IPS-18a (cell line): ENCODE results near the gene MYZAP.

Experiments used
- H3K27ac ChIP-seq: one replicate; pipeline ENCODE4 v1.5.1; 2013; ENCODE audit warnings: low read length
- H3K27me3 ChIP-seq: one replicate; pipeline ENCODE4 v1.6.1; 2013; ENCODE audit warnings: mild to moderate bottlenecking, low read length; ENCODE audit not compliant: control insufficient read depth, insufficient read depth
- H3K36me3 ChIP-seq: one replicate; pipeline ENCODE4 v1.6.1; 2013; ENCODE audit warnings: low read depth, low read length; ENCODE audit not compliant: control insufficient read depth
- H3K4me1 ChIP-seq: one replicate; pipeline ENCODE4 v1.6.1; 2013; ENCODE audit warnings: low read depth, low read length; ENCODE audit not compliant: control insufficient read depth
- H3K4me3 ChIP-seq: one replicate; pipeline ENCODE4 v1.5.1; 2013; ENCODE audit warnings: low read length
- H3K9ac ChIP-seq: one replicate; pipeline ENCODE4 v1.6.1; 2013; ENCODE audit warnings: mild to moderate bottlenecking, low read length, moderate library complexity
- H3K9me3 ChIP-seq: one replicate; pipeline ENCODE4 v1.6.1; 2013; ENCODE audit warnings: low read depth, low read length; ENCODE audit not compliant: control insufficient read depth

Gene MYZAP

GRCh38 chr15:57706405-57707209 lies 114.9 kb downstream of the MYZAP start, which contains the start of gene POLR2M:
Gene POLR2M (plus strand): TSS chr15:57706714. CDS start chr15:57706843, 129 bp downstream.
- peaks cover 28% of the 10 kb centered on the region for H3K36me3 ChIP-seq
- H3K27me3 ChIP-seq, result peaks cover 42% of the 10 kb centered on the region
- peak within 1 kb of the TSS; percentile 18 for H3K27ac ChIP-seq
- H3K4me3 ChIP-seq, result peak within 1 kb of the TSS; percentile 77
- H3K9me3 ChIP-seq, result peaks cover 5% of the 10 kb centered on the region
- H3K9ac ChIP-seq, result peak within 1 kb of the TSS; percentile 96
- H3K4me1 ChIP-seq, result peaks cover 4% of the 10 kb centered on the region

- H3K4me3 ChIP-seq, result peak overlapping the region; percentile 77
- H3K9me3 ChIP-seq, result peaks cover 5% of the 10 kb centered on the region
- peak overlapping the region; percentile 96 for H3K9ac ChIP-seq
- peaks cover 42% of the 10 kb centered on the region for H3K36me3 ChIP-seq
- peaks cover 27% of the 10 kb centered on the region for H3K27me3 ChIP-seq
- H3K27ac ChIP-seq, result no peak overlapping the region
- peaks cover 4% of the 10 kb centered on the region for H3K4me1 ChIP-seq
Observed at GRCh38 chr15:57708047-57708446, 116.3 kb downstream of the MYZAP start.

- H3K9ac ChIP-seq, result no peak overlapping the region
- no peak overlapping the region for H3K27ac ChIP-seq
- no peaks in the 10 kb centered on the region for H3K9me3 ChIP-seq
- peaks cover 16% of the 10 kb centered on the region for H3K36me3 ChIP-seq
- no peak overlapping the region for H3K4me3 ChIP-seq
- no peaks in the 10 kb centered on the region for H3K4me1 ChIP-seq
- H3K27me3 ChIP-seq, result no peaks in the 10 kb centered on the region
Observed at GRCh38 chr15:57718309-57718708, 126.6 kb downstream of the MYZAP start.

GRCh38 chr15:57720867-57721266 lies 129.2 kb downstream of the MYZAP start:
- Histone ChIP-seq H3K4me3 (no peak overlapping the region), H3K36me3 (peaks cover 3% of the 10 kb centered on the region), H3K9ac (no peak overlapping the region), H3K9me3 (no peaks in the 10 kb centered on the region), H3K27ac (no peak overlapping the region), H3K4me1 (no peaks in the 10 kb centered on the region), H3K27me3 (no peaks in the 10 kb centered on the region)

- no peaks in the 10 kb centered on the region for H3K36me3 ChIP-seq
- no peak overlapping the region for H3K4me3 ChIP-seq
- H3K4me1 ChIP-seq, result no peaks in the 10 kb centered on the region
- H3K9me3 ChIP-seq, result no peaks in the 10 kb centered on the region
- no peaks in the 10 kb centered on the region for H3K27me3 ChIP-seq
- H3K9ac ChIP-seq, result no peak overlapping the region
- no peak overlapping the region for H3K27ac ChIP-seq
Observed at GRCh38 chr15:57726411-57726810, 134.7 kb downstream of the MYZAP start.

- H3K27me3 ChIP-seq, result no peaks in the 10 kb centered on the region
- H3K4me3 ChIP-seq, result no peak overlapping the region
- no peaks in the 10 kb centered on the region for H3K9me3 ChIP-seq
- H3K4me1 ChIP-seq, result no peaks in the 10 kb centered on the region
- H3K27ac ChIP-seq, result no peak overlapping the region
- H3K36me3 ChIP-seq, result no peaks in the 10 kb centered on the region
- H3K9ac ChIP-seq, result no peak overlapping the region
Observed at GRCh38 chr15:57727031-57727430, 135.3 kb downstream of the MYZAP start.

GRCh38 chr15:57728436-57728835 lies 136.7 kb downstream of the MYZAP start:
- Histone ChIP-seq H3K4me1 (no peaks in the 10 kb centered on the region), H3K27me3 (no peaks in the 10 kb centered on the region), H3K4me3 (no peak overlapping the region), H3K9me3 (no peaks in the 10 kb centered on the region), H3K9ac (no peak overlapping the region), H3K36me3 (no peaks in the 10 kb centered on the region), H3K27ac (no peak overlapping the region)

- H3K4me1 ChIP-seq, result no peaks in the 10 kb centered on the region
- H3K9me3 ChIP-seq, result no peaks in the 10 kb centered on the region
- H3K4me3 ChIP-seq, result no peak overlapping the region
- H3K27me3 ChIP-seq, result no peaks in the 10 kb centered on the region
- no peaks in the 10 kb centered on the region for H3K36me3 ChIP-seq
- no peak overlapping the region for H3K9ac ChIP-seq
- H3K27ac ChIP-seq, result no peak overlapping the region
Observed at GRCh38 chr15:57730876-57731275, 139.2 kb downstream of the MYZAP start.

GRCh38 chr15:57731530-57732103 lies 139.9 kb downstream of the MYZAP start:
- Histone ChIP-seq H3K27me3 (no peaks in the 10 kb centered on the region), H3K36me3 (no peaks in the 10 kb centered on the region), H3K9ac (no peak overlapping the region), H3K27ac (no peak overlapping the region), H3K4me1 (no peaks in the 10 kb centered on the region), H3K9me3 (no peaks in the 10 kb centered on the region), H3K4me3 (no peak overlapping the region)

GRCh38 chr15:57732526-57733331 lies 141.0 kb downstream of the MYZAP start:
- Histone ChIP-seq H3K9me3 (no peaks in the 10 kb centered on the region), H3K4me3 (no peak overlapping the region), H3K36me3 (no peaks in the 10 kb centered on the region), H3K4me1 (no peaks in the 10 kb centered on the region), H3K9ac (no peak overlapping the region), H3K27ac (no peak overlapping the region), H3K27me3 (no peaks in the 10 kb centered on the region)

- Histone ChIP-seq H3K27me3 (no peaks in the 10 kb centered on the region), H3K9me3 (no peaks in the 10 kb centered on the region), H3K36me3 (no peaks in the 10 kb centered on the region), H3K9ac (no peak overlapping the region), H3K4me3 (no peak overlapping the region), H3K27ac (no peak overlapping the region), H3K4me1 (no peaks in the 10 kb centered on the region)
Observed at GRCh38 chr15:57734860-57735259, 143.2 kb downstream of the MYZAP start.
